WTC11 (cell line): ENCODE measurements around the gene TSPAN18. TPM values are rescaled to one million over a fixed set of nuclear protein-coding genes. Genes with fewer than 3 reads are reported as not detected.

Experiments used
- ATAC-seq: fragments of 200-7000 bp; cut with Tn5 transposase; 2 replicates; pipeline ENCODE4 v1.10.0; 2021; ENCODE audit warnings: mild to moderate bottlenecking, moderate library complexity
- CTCF ChIA-PET: fragments of 300-600 bp; sonication (Branson Sonifier 250); formaldehyde crosslinking; loops from one replicate; lab custom pipeline; 2021; ENCODE audit warnings: antibody characterized with exemption; lab: Charles Lee
- POLR2A ChIA-PET: fragments of 350-600 bp; sonication (Branson Sonifier 250); formaldehyde crosslinking; loops from one replicate; lab custom pipeline; 2021; ENCODE audit warnings: antibody characterized with exemption; lab: Charles Lee
- DNase-seq: peaks from one replicate; pipeline ENCODE4 v3.0.0; 2021; ENCODE audit warnings: low spot score
- H3K27ac Mint-ChIP-seq: 2 replicates; pipeline ENCODE4 v1.8.0; 2021; ENCODE audit warnings: mixed read lengths
- H3K27me3 Mint-ChIP-seq: 2 replicates; pipeline ENCODE4 v1.8.0; 2021; ENCODE audit warnings: low read depth, mild to moderate bottlenecking, moderate library complexity, mixed read lengths
- H3K36me3 Mint-ChIP-seq: 2 replicates; pipeline ENCODE4 v1.8.0; 2021; ENCODE audit warnings: mixed read lengths
- H3K4me1 Mint-ChIP-seq: 2 replicates; pipeline ENCODE4 v1.8.0; 2022; ENCODE audit warnings: mixed read lengths
- H3K4me3 Mint-ChIP-seq: 2 replicates; pipeline ENCODE4 v1.8.0; 2021; ENCODE audit warnings: mild to moderate bottlenecking, moderate library complexity, mixed read lengths
- H3K9me3 Mint-ChIP-seq: 2 replicates; pipeline ENCODE4 v1.8.0; 2021; ENCODE audit warnings: mixed read lengths
- GRHL2 ChIP-seq: fragments of 250-450 bp; sonication (Bioruptor Pico); IDR thresholded peaks from 2 replicates; pipeline ENCODE4 v1.8.0; 2022; ENCODE audit warnings: mild to moderate bottlenecking, moderate library complexity; ENCODE audit not compliant: insufficient replicate concordance, severe bottlenecking
- JAZF1 ChIP-seq: fragments of 250-450 bp; sonication (Bioruptor Pico); IDR thresholded peaks from 2 replicates; pipeline ENCODE4 v1.9.0; 2021; ENCODE audit warnings: moderate library complexity, mild to moderate bottlenecking, inconsistent platforms
- NFATC4 ChIP-seq: fragments of 250-450 bp; sonication (Bioruptor Pico); IDR thresholded peaks from 2 replicates; pipeline ENCODE4 v1.9.0; 2021; ENCODE audit warnings: mild to moderate bottlenecking
- PRRX2 ChIP-seq: fragments of 250-450 bp; sonication (Bioruptor Pico); IDR thresholded peaks from 2 replicates; pipeline ENCODE4 v1.8.0; 2021; ENCODE audit warnings: mild to moderate bottlenecking
- ZBTB21 ChIP-seq: sonication (generic); formaldehyde crosslinking; IDR thresholded peaks from 2 replicates; pipeline ENCODE4 v1.8.1; 2023; ENCODE audit warnings: mild to moderate bottlenecking, missing genetic modification reagents, borderline replicate concordance
- ZNF138 ChIP-seq: sonication (generic); formaldehyde crosslinking; conservative IDR thresholded peaks from 2 replicates; pipeline ENCODE4 v1.8.1; 2022; ENCODE audit warnings: mild to moderate bottlenecking, moderate library complexity, missing genetic modification reagents
- ZNF219 ChIP-seq: sonication (generic); formaldehyde crosslinking; IDR thresholded peaks from 2 replicates; pipeline ENCODE4 v1.8.0; 2023; ENCODE audit warnings: missing genetic modification reagents, mild to moderate bottlenecking, borderline replicate concordance
- ZNF396 ChIP-seq: fragments of 250-450 bp; sonication (Bioruptor Pico); IDR thresholded peaks from 2 replicates; pipeline ENCODE4 v1.8.0; 2021; ENCODE audit warnings: mild to moderate bottlenecking, moderate library complexity, borderline replicate concordance
- ZNF423 ChIP-seq: fragments of 250-450 bp; sonication (Bioruptor Pico); IDR thresholded peaks from 2 replicates; pipeline ENCODE4 v2.1.2; 2022; ENCODE audit warnings: mild to moderate bottlenecking, moderate library complexity
- total RNA-seq: library from RNA; stranded (reverse); gene quantifications from 3 replicates; pipeline ENCODE4 v1.2.3, GENCODE V29; 2021
- TF ChIP-seq, protein P1 (sequence below): fragments of 250-450 bp; sonication (Bioruptor Pico); IDR thresholded peaks from 2 replicates; pipeline ENCODE4 v1.9.0; 2021; ENCODE audit warnings: moderate library complexity, mild to moderate bottlenecking, inconsistent platforms, borderline replicate concordance
- TF ChIP-seq, protein P2 (sequence below): sonication (generic); formaldehyde crosslinking; IDR thresholded peaks from 2 replicates; pipeline ENCODE4 v1.8.0; 2023; ENCODE audit warnings: missing genetic modification reagents, mild to moderate bottlenecking, borderline replicate concordance
- TF ChIP-seq, protein P3 (sequence below): sonication (generic); formaldehyde crosslinking; IDR thresholded peaks from 2 replicates; pipeline ENCODE4 v1.8.0; 2023; ENCODE audit warnings: missing genetic modification reagents
- TF ChIP-seq, protein P4 (sequence below): sonication (generic); formaldehyde crosslinking; conservative IDR thresholded peaks from 2 replicates; pipeline ENCODE4 v1.8.1; 2023; ENCODE audit warnings: mild to moderate bottlenecking, low read depth, missing genetic modification reagents, moderate library complexity
- TF ChIP-seq, protein P5 (sequence below): sonication (generic); formaldehyde crosslinking; IDR thresholded peaks from 2 replicates; pipeline ENCODE4 v1.8.1; 2023; ENCODE audit warnings: mild to moderate bottlenecking, missing genetic modification reagents, borderline replicate concordance
- TF ChIP-seq, protein P6 (sequence below): sonication (generic); formaldehyde crosslinking; IDR thresholded peaks from 2 replicates; pipeline ENCODE4 v1.8.1; 2022; ENCODE audit warnings: mild to moderate bottlenecking, missing genetic modification reagents, moderate library complexity, borderline replicate concordance
- TF ChIP-seq, protein P7 (sequence below): sonication (generic); formaldehyde crosslinking; IDR thresholded peaks from 2 replicates; pipeline ENCODE4 v1.8.0; 2023; ENCODE audit warnings: mild to moderate bottlenecking, missing genetic modification reagents
- TF ChIP-seq, protein P8 (sequence below): sonication (generic); formaldehyde crosslinking; IDR thresholded peaks from 2 replicates; pipeline ENCODE4 v1.8.1; 2023; ENCODE audit warnings: mild to moderate bottlenecking, missing genetic modification reagents

Gene TSPAN18
- total RNA-seq, 1 experiment from 2014 or later: 44.7 TPM

DNA sequence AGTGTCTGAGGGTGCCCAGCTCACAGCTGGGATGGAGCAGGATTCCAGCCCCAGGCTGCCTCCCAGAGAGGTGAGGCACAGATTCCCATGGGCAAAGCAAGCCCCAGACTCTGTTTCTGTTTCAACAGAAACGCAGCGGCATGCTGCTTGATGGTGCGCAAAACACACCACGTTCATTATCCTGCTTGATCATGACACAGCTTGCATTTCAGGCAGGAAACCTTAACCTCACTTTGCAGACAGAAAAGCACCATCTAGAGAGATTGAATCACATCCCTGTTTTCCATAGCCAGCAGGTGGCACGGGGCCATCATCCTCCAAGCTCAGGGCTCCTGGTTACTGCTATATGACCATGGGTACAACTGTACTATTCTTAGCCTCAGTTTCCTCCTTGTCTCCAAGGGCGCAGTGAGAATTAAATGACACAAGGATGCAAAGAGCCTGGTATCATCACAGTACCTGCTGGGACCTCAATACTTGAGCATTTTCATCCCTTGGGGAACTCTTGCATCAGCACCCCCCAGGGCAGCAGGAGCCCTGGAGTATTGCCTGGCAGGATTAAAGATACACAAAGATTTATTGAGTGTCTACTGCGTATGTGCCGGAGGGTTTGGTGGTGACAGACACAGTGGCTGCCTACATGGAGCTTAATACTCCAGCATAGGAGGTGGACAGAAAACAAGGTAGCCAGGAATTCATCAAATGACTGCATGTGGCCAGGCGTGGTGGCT lies 113.9 kb downstream of the TSPAN18 start:
- ATAC-seq (no peak), DNase-seq (no peak)
- CTCF ChIA-PET: no interaction called here
- Mint-ChIP-seq H3K4me1 (peaks cover 70% of the 10 kb centered on the region), H3K36me3 (peaks cover 30% of the 10 kb centered on the region), H3K9me3 (peaks cover 30% of the 10 kb centered on the region), H3K27ac (no peak overlapping the region; the same call in 1 of the 2 replicates), H3K4me3 (no peak overlapping the region), H3K27me3 (no peaks in the 10 kb centered on the region; the same call in 1 of the 2 replicates)
- POLR2A ChIA-PET: interaction anchor here (0.6 kb wide), 1 partner anchor 126 kb away, joined by 4 read pairs; no protein-coding TSS in a partner anchor
- TF ChIP-seq, protein P1, sequence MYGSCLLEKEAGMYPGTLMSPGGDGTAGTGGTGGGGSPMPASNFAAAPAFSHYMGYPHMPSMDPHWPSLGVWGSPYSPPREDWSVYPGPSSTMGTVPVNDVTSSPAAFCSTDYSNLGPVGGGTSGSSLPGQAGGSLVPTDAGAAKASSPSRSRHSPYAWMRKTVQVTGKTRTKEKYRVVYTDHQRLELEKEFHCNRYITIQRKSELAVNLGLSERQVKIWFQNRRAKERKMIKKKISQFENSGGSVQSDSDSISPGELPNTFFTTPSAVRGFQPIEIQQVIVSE (CRISPR knock-in tag): no peak
- TF ChIP-seq ZNF423 (CRISPR knock-in tag) (no peak), PRRX2 (CRISPR knock-in tag) (no peak), ZBTB21 (no peak), JAZF1 (CRISPR knock-in tag) (no peak), ZNF219 (CRISPR knock-in tag) (no peak), GRHL2 (no peak), ZNF396 (no peak), ZNF138 (CRISPR knock-in tag) (no peak), NFATC4 (CRISPR knock-in tag) (no peak)
- TF ChIP-seq, protein P2, sequence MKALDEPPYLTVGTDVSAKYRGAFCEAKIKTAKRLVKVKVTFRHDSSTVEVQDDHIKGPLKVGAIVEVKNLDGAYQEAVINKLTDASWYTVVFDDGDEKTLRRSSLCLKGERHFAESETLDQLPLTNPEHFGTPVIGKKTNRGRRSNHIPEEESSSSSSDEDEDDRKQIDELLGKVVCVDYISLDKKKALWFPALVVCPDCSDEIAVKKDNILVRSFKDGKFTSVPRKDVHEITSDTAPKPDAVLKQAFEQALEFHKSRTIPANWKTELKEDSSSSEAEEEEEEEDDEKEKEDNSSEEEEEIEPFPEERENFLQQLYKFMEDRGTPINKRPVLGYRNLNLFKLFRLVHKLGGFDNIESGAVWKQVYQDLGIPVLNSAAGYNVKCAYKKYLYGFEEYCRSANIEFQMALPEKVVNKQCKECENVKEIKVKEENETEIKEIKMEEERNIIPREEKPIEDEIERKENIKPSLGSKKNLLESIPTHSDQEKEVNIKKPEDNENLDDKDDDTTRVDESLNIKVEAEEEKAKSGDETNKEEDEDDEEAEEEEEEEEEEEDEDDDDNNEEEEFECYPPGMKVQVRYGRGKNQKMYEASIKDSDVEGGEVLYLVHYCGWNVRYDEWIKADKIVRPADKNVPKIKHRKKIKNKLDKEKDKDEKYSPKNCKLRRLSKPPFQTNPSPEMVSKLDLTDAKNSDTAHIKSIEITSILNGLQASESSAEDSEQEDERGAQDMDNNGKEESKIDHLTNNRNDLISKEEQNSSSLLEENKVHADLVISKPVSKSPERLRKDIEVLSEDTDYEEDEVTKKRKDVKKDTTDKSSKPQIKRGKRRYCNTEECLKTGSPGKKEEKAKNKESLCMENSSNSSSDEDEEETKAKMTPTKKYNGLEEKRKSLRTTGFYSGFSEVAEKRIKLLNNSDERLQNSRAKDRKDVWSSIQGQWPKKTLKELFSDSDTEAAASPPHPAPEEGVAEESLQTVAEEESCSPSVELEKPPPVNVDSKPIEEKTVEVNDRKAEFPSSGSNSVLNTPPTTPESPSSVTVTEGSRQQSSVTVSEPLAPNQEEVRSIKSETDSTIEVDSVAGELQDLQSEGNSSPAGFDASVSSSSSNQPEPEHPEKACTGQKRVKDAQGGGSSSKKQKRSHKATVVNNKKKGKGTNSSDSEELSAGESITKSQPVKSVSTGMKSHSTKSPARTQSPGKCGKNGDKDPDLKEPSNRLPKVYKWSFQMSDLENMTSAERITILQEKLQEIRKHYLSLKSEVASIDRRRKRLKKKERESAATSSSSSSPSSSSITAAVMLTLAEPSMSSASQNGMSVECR (CRISPR knock-in tag): no peak
- TF ChIP-seq, protein P3, sequence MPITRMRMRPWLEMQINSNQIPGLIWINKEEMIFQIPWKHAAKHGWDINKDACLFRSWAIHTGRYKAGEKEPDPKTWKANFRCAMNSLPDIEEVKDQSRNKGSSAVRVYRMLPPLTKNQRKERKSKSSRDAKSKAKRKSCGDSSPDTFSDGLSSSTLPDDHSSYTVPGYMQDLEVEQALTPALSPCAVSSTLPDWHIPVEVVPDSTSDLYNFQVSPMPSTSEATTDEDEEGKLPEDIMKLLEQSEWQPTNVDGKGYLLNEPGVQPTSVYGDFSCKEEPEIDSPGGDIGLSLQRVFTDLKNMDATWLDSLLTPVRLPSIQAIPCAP (CRISPR knock-in tag): no peak
- TF ChIP-seq, protein P4, sequence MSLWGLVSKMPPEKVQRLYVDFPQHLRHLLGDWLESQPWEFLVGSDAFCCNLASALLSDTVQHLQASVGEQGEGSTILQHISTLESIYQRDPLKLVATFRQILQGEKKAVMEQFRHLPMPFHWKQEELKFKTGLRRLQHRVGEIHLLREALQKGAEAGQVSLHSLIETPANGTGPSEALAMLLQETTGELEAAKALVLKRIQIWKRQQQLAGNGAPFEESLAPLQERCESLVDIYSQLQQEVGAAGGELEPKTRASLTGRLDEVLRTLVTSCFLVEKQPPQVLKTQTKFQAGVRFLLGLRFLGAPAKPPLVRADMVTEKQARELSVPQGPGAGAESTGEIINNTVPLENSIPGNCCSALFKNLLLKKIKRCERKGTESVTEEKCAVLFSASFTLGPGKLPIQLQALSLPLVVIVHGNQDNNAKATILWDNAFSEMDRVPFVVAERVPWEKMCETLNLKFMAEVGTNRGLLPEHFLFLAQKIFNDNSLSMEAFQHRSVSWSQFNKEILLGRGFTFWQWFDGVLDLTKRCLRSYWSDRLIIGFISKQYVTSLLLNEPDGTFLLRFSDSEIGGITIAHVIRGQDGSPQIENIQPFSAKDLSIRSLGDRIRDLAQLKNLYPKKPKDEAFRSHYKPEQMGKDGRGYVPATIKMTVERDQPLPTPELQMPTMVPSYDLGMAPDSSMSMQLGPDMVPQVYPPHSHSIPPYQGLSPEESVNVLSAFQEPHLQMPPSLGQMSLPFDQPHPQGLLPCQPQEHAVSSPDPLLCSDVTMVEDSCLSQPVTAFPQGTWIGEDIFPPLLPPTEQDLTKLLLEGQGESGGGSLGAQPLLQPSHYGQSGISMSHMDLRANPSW: no peak
- TF ChIP-seq, protein P5, sequence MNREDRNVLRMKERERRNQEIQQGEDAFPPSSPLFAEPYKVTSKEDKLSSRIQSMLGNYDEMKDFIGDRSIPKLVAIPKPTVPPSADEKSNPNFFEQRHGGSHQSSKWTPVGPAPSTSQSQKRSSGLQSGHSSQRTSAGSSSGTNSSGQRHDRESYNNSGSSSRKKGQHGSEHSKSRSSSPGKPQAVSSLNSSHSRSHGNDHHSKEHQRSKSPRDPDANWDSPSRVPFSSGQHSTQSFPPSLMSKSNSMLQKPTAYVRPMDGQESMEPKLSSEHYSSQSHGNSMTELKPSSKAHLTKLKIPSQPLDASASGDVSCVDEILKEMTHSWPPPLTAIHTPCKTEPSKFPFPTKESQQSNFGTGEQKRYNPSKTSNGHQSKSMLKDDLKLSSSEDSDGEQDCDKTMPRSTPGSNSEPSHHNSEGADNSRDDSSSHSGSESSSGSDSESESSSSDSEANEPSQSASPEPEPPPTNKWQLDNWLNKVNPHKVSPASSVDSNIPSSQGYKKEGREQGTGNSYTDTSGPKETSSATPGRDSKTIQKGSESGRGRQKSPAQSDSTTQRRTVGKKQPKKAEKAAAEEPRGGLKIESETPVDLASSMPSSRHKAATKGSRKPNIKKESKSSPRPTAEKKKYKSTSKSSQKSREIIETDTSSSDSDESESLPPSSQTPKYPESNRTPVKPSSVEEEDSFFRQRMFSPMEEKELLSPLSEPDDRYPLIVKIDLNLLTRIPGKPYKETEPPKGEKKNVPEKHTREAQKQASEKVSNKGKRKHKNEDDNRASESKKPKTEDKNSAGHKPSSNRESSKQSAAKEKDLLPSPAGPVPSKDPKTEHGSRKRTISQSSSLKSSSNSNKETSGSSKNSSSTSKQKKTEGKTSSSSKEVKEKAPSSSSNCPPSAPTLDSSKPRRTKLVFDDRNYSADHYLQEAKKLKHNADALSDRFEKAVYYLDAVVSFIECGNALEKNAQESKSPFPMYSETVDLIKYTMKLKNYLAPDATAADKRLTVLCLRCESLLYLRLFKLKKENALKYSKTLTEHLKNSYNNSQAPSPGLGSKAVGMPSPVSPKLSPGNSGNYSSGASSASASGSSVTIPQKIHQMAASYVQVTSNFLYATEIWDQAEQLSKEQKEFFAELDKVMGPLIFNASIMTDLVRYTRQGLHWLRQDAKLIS (CRISPR knock-in tag): no peak
- TF ChIP-seq, protein P6, sequence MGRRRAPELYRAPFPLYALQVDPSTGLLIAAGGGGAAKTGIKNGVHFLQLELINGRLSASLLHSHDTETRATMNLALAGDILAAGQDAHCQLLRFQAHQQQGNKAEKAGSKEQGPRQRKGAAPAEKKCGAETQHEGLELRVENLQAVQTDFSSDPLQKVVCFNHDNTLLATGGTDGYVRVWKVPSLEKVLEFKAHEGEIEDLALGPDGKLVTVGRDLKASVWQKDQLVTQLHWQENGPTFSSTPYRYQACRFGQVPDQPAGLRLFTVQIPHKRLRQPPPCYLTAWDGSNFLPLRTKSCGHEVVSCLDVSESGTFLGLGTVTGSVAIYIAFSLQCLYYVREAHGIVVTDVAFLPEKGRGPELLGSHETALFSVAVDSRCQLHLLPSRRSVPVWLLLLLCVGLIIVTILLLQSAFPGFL (CRISPR knock-in tag): no peak
- TF ChIP-seq, protein P7, sequence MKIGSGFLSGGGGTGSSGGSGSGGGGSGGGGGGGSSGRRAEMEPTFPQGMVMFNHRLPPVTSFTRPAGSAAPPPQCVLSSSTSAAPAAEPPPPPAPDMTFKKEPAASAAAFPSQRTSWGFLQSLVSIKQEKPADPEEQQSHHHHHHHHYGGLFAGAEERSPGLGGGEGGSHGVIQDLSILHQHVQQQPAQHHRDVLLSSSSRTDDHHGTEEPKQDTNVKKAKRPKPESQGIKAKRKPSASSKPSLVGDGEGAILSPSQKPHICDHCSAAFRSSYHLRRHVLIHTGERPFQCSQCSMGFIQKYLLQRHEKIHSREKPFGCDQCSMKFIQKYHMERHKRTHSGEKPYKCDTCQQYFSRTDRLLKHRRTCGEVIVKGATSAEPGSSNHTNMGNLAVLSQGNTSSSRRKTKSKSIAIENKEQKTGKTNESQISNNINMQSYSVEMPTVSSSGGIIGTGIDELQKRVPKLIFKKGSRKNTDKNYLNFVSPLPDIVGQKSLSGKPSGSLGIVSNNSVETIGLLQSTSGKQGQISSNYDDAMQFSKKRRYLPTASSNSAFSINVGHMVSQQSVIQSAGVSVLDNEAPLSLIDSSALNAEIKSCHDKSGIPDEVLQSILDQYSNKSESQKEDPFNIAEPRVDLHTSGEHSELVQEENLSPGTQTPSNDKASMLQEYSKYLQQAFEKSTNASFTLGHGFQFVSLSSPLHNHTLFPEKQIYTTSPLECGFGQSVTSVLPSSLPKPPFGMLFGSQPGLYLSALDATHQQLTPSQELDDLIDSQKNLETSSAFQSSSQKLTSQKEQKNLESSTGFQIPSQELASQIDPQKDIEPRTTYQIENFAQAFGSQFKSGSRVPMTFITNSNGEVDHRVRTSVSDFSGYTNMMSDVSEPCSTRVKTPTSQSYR: no peak
- TF ChIP-seq, protein P8, sequence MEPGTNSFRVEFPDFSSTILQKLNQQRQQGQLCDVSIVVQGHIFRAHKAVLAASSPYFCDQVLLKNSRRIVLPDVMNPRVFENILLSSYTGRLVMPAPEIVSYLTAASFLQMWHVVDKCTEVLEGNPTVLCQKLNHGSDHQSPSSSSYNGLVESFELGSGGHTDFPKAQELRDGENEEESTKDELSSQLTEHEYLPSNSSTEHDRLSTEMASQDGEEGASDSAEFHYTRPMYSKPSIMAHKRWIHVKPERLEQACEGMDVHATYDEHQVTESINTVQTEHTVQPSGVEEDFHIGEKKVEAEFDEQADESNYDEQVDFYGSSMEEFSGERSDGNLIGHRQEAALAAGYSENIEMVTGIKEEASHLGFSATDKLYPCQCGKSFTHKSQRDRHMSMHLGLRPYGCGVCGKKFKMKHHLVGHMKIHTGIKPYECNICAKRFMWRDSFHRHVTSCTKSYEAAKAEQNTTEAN (CRISPR knock-in tag): no peak
